ENCODE data around the gene SNAPC2. TPM values are rescaled to one million over a fixed set of nuclear protein-coding genes. Genes with fewer than 3 reads are reported as not detected.

Gene SNAPC2
- total RNA-seq, 1 donor from 2014 or later, result 14.1 TPM

- DNase-seq, result peak; percentile 69
Observed at GRCh38 chr19:7970716-7971448, 50.7 kb downstream of the SNAPC2 start.

- DNase-seq, result no peak
Observed at GRCh38 chr19:7971553-7972520, 51.7 kb downstream of the SNAPC2 start.

Other genes starting within 250 kb of the SNAPC2 start
- not detected in 2 replicates for gene MCEMP1, start 243.2 kb upstream of the SNAPC2 start, total RNA-seq
- gene TRAPPC5, start 239.5 kb upstream of the SNAPC2 start, total RNA-seq, result 69.9 and 97.4 TPM in 2 replicates
- gene FCER2, start 218.2 kb upstream of the SNAPC2 start, total RNA-seq, result not detected in 2 replicates
- not detected in 2 replicates for gene CLEC4G, start 188.2 kb upstream of the SNAPC2 start, total RNA-seq
- under 0.01 TPM in 1 of 2 replicates, not detected in the other for gene CD209, start 172.8 kb upstream of the SNAPC2 start, total RNA-seq
- gene CLEC4M, start 157.1 kb upstream of the SNAPC2 start, total RNA-seq, result 5.6 and 25.2 TPM in 2 replicates
- gene EVI5L, start 90.1 kb upstream of the SNAPC2 start, total RNA-seq, result 12.6 and 16.5 TPM in 2 replicates
- gene PRR36, start 45.9 kb upstream of the SNAPC2 start, total RNA-seq, result not detected in 2 replicates
- 0.51 TPM in 2 replicates for gene LRRC8E, start 31.8 kb upstream of the SNAPC2 start, total RNA-seq
- gene MAP2K7, start 16.5 kb upstream of the SNAPC2 start, total RNA-seq, result 10.4 and 18.8 TPM in 2 replicates
- 0.19 TPM in 1 of 2 replicates, not detected in the other for gene TGFBR3L, start 5.5 kb upstream of the SNAPC2 start, total RNA-seq
- 4.6 and 4.9 TPM in 2 replicates for gene CTXN1, start 5.8 kb downstream of the SNAPC2 start, total RNA-seq
- 44.0 and 53.4 TPM in 2 replicates for gene TIMM44, start 23.3 kb downstream of the SNAPC2 start, total RNA-seq
- 43.2 and 98.7 TPM in 2 replicates for gene ELAVL1, start 85.3 kb downstream of the SNAPC2 start, total RNA-seq
- not detected in 2 replicates for gene CCL25, start 132.4 kb downstream of the SNAPC2 start, total RNA-seq
- gene FBN3, start 229.3 kb downstream of the SNAPC2 start, total RNA-seq, result 0.05 TPM in 1 of 2 replicates, not detected in the other

Data from dermis blood vessel endothelial cell (primary cell).